GM18508 (cell line): ENCODE data around the gene EFTUD2.

Experiments
- ATAC-seq: cut with Tn5 transposase; IDR thresholded peaks from one replicate; pipeline ENCODE4 v1.9.1; 2021; ENCODE audit warnings: moderate number of reproducible peaks; ENCODE audit not compliant: insufficient read depth, unreplicated experiment

The EFTUD2 gene

GRCh38 chr17:44912763-44913544, 13.7 kb upstream of the EFTUD2 start:
- no peak for ATAC-seq

DNA sequence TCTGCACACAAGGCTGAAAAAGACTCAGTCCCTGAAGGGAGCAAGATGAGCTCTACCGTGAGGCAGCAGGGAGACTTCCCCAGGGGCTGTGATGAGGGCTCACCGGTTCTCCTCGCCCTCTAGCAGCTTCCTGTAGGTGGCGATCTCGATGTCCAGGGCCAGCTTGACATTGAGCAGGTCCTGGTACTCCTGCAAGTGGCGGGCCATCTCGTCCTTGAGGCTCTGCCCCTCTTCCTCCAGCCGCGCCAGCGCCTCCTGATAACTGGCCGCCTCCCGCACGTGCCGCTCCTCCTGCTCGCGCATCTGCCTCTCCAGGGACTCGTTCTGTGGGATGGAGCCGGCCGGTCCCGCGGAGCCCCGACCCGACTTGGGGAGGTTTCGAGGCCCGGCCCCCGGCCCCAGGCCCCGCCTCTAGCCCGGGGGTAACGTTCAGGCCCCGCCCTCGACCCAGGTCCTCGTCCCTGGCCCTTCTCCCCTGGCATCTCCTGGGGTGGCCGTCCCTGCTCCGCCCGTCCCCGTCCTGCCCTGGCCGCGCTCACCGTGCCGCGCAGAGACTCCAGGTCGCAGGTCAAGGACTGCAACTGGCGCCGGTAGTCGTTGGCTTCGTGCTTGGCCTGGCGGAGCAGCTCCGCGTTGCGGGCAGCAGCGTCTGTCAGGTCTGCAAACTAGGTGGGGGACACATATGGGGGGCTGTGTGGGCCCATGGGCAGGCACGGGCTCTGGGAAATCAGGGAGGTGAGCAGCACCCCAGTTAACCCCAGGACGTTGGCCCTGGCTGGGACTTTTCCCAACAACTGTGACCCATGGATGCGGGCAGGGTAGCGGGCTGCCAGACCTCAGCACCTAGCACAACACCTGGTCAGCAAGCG, 12.1 kb upstream of the EFTUD2 start:
- ATAC-seq: no peak

DNA sequence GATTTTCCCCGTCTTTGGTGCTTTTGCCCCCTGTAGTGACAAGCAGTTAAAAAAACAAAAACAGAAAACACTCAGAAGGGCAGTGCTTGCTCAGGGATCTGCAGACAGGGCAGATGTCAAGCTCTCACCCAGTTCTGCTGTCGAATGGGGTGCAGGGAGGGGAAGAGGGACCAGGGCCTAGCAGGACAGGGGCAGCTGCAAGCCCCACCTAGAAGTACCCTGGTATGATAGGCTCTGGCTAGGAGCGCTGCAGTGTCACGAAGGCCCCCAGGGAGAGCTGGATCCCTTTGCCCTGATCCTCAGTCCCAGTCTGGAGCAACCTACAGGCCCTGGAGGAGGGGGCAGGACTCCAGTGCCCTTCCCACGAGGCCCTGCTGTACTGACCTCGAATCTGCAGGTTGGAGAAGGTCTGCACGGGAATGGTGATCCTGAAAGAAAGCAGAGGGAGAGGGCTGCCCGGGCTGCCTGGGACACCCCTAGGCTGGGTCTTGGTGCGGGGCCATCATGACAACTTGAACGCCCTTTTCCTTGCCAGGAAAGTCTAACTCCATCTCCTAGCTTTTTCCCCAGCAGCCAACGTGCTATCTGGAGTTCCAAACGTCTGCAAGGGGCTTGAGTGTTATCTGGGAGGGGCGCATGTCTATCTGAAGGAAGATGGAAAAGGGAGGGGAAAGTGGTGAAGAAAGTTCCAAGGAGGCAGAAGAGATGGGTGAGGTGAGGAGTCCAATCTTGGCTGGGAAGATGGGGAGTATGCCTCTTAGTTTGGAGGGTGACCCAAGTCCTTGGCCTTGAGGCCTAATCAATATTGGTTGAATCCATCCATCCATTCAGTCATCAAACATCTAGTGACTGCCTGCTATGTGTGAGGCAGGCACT, 11.2 kb upstream of the EFTUD2 start:
- ATAC-seq: no peak

- no peak for ATAC-seq
Measured at GRCh38 chr17:44909681-44910144, 10.5 kb upstream of the EFTUD2 start.

DNA sequence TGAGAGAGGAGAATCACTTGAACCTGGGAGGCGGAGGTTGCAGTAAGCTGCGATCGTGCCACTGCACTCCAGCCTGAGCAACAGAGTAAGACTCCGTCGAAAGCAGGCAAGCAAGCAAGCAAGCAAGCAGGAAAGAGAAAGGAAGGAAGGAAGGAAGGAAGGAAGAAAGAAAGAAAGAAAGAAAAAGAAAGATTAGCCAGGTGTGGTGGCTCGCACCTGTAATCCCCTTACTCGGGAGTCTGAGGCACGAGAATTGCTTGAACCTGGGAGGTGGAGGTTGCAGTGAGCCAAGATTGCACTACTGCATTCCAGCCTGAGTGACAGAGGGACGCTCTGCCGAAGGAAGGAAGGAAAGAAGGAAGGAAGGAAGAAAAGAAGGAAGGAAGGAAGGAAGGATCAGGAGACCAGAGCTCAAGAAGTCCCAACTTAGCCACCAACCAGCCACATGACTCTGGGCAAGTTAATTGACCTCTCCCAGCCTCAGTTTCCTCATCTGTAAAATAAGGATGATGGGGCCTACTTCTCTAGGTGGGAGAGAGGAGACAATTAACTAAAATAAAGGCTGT, 9.6 kb upstream of the EFTUD2 start:
- ATAC-seq: no peak

GRCh38 chr17:44907729-44908470, 8.7 kb upstream of the EFTUD2 start:
- no peak for ATAC-seq

- no peak for ATAC-seq
Measured at GRCh38 chr17:44906763-44907728, 7.8 kb upstream of the EFTUD2 start.

GRCh38 chr17:44906010-44906646, 6.9 kb upstream of the EFTUD2 start:
- no peak for ATAC-seq

DNA sequence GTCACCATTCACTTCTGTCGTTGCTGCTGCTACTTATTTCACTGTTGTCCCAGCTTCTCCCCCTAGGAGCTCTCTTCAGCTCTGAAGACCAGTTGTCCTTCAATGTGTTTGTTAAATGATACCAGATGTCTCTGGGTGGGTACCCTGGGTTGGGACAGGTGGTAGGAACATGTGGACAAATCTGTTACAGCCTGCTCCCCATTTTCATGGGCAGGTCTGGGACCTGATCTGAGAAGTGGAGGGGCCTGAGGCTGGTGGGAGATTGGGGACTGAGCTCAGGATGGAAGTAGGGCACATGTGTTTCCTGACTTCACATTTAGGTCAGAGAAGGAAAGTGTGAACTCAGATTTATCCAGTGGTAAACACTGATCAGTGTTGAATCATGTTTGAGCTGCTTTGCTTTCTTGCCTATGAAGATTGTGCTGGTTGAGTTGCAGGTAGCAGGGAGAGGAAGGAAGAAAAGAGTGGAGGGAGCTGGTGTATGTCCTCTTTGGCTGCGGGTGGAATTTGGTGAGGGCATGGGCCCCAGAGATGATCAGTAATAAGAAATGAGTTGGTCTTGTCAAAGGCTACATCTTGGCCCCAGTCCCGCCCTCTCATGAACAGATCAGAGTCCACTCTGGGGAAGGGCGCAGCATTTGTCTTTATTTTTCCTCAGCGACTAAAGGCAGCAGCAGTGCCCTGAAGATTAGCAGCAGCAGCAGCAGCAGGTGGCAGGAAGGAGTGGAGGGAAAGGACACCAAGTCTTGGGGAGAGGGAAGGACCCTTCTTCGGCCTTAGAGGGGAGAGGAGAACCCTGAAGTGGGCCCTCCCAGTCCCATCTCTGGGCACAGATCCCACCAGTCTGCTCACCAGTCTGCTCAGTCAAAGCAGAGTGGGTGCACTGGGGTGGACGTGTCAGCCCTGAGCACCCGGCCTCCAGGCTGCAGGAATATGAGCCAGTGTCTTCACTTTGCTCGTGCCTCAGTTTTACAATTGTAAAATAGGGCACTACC, 6.1 kb upstream of the EFTUD2 start:
- no peak for ATAC-seq

- ATAC-seq: no peak
Measured at GRCh38 chr17:44904001-44904984, 5.0 kb upstream of the EFTUD2 start.

- ATAC-seq: no peak
Measured at GRCh38 chr17:44903012-44903685, 3.9 kb upstream of the EFTUD2 start.

GRCh38 chr17:44902135-44902760, 3.0 kb upstream of the EFTUD2 start:
- ATAC-seq: no peak

- ATAC-seq: no peak
Measured at GRCh38 chr17:44901411-44901921, 2.2 kb upstream of the EFTUD2 start.

DNA sequence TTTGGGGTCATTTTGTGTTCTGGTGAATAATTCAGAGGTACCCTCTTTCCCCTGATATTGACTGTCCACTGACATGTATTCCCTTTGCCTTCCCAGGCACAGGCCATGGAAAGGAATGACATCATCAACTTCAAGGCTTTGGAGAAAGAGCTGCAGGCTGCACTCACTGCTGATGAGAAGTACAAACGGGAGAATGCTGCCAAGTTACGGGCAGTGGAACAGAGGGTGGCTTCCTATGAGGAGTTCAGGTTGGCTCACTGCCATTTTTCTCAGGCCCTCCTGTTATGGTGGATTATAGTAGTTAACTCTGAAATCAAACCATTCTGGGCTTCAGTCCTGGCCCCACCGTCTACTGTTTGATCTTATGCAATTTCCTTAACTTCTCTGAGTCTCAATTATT, 1.6 kb upstream of the EFTUD2 start:
- ATAC-seq: no peak

DNA sequence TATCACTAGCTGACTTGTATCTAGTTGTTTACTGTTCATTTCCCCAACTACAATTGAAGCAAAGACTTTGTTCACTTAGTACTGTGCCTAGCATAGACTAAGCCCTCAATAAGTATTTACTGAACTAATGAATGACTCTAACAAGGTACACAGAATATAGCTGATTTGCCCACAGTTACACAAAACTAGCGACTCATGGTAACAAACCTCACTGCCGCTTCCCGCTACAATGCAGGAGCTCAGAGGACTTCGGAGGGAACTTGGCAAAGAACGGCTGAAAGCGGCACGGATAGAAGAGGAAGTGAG, 524 bp downstream of the EFTUD2 start:
- ATAC-seq: no peak
